GM12878 (cell line): ENCODE results near the gene SCYL1.

Source experiments
- BRCA1 ChIP-seq: IDR thresholded peaks from 2 replicates; pipeline ENCODE4 v1.6.1; 2011; ENCODE audit warnings: low read depth, low read length, improper control_type of control experiment
- CBFB ChIP-seq: IDR thresholded peaks from 2 replicates; pipeline ENCODE4 v1.6.1; 2016; ENCODE audit warnings: antibody characterized with exemption, low read depth
- CREM ChIP-seq: IDR thresholded peaks from 2 replicates; pipeline ENCODE4 v1.6.1; 2014; ENCODE audit warnings: antibody characterized with exemption, low read depth
- CTCF ChIP-seq, 3 experiments: IDR thresholded peaks in 2 of 3; conservative IDR thresholded peaks in 1 of 3; 2 replicates each; pipeline ENCODE4 v1.5.1; 2011; ENCODE audit warnings: low read depth in 3 of 3, low read length in 3 of 3, mild to moderate bottlenecking in 3 of 3, control low read depth in 2 of 3, moderate library complexity in 2 of 3, inconsistent platforms in 1 of 3, mixed read lengths in 1 of 3; ENCODE audit not compliant: control insufficient read depth in 2 of 3, insufficient read depth in 1 of 3; ENCODE audit errors: extremely low read depth in 1 of 3
- E2F4 ChIP-seq: IDR thresholded peaks from 2 replicates; pipeline ENCODE4 v1.6.1; 2012; ENCODE audit warnings: low read depth, low read length, improper control_type of control experiment
- EED ChIP-seq: sonication (generic); IDR thresholded peaks from 2 replicates; pipeline ENCODE4 v1.6.1; 2016; ENCODE audit warnings: antibody characterized with exemption, low read depth
- KDM1A ChIP-seq: fragments of 200-600 bp; sonication (generic); IDR thresholded peaks from 2 replicates; pipeline ENCODE4 v1.6.1; 2016; ENCODE audit warnings: borderline replicate concordance
- MAX ChIP-seq: IDR thresholded peaks from 2 replicates; pipeline ENCODE4 v1.6.1; 2012; ENCODE audit warnings: low read depth, low read length, improper control_type of control experiment
- SIN3A ChIP-seq: IDR thresholded peaks from 2 replicates; pipeline ENCODE4 v1.6.1; 2012; ENCODE audit warnings: low read depth, low read length, improper control_type of control experiment
- TBL1XR1 ChIP-seq: IDR thresholded peaks from 2 replicates; pipeline ENCODE4 v1.6.1; 2012; ENCODE audit warnings: low read depth, low read length, improper control_type of control experiment
- YY1 ChIP-seq: IDR thresholded peaks from 2 replicates; pipeline ENCODE4 v1.6.1; 2011; ENCODE audit warnings: low read depth, mild to moderate bottlenecking, low read length

DNA sequence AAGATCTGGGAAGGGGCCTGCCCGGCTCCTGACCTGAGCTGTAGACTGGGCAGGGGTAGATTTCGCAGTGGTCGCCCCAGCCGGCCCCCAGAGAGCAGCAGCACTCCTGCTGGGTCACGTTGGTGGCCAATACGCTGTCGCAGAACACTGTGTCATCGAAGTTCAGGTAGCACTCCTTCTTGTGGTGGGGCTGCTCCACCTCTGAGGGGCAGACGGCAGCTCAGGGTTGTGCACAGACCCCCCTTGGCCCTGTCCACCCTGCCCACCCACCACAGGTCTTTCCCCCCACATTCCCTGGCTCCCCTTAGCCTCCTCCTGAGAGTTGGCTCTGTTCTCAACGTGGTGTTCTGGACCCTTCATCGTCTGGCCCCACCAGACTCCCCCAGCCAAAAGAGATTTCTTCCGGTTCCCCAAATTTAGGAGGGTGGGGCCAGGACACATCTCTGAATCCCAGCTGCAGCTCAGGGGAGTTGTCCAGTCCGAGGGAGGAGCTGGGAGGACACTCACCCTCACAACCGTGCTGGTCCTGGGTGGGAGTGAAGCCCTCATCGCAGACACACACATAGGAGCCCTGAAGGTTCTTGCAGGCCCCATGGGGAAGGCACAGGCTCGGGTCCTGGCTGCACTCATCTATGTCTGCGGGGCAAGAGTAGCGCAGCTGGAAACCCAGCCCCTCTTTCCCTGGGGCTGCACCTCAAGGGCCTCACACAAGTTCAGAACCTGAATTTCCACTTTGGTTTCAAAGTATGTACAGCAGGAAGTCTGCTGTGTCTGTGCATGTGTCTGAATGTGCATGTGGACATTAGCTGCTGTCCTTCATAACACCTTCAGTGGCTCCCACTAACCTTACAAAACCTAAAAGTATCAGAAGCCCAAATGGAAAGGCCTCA lies 16.5 kb downstream of the SCYL1 start:
- TF ChIP-seq BRCA1 (no peak), TBL1XR1 (no peak), KDM1A (no peak), CBFB (no peak), EED (no peak), YY1 (no peak), SIN3A (no peak), CREM (no peak), MAX (no peak), CTCF (IDR thresholded peaks at IDR 0.05 in 2 of 3, conservative IDR thresholded peaks at IDR 0.05 in 1 of 3; ENCODE audit: control insufficient read depth in 2 of 3, extremely low read depth in 1 of 3, insufficient read depth in 1 of 3, low read depth in 3 of 3, low read length in 3 of 3) (no peak), E2F4 (no peak)
